ENCODE data around the gene ADRA2B.

GRCh38 chr2:96105994-96106715 is 10.2 kb downstream of the ADRA2B start:
- no peak for TF ChIP-seq CTCF (IDR thresholded peaks at IDR 0.05)
- TF ChIP-seq POLR2A (IDR thresholded peaks at IDR 0.05) = no peak
